ENCODE measurements around the gene ADAM23.

- TF ChIP-seq RXRA (IDR thresholded peaks at IDR 0.05) (no peak), YY1 (IDR thresholded peaks at IDR 0.05) (no peak)
- TF ChIP-seq, protein P1, sequence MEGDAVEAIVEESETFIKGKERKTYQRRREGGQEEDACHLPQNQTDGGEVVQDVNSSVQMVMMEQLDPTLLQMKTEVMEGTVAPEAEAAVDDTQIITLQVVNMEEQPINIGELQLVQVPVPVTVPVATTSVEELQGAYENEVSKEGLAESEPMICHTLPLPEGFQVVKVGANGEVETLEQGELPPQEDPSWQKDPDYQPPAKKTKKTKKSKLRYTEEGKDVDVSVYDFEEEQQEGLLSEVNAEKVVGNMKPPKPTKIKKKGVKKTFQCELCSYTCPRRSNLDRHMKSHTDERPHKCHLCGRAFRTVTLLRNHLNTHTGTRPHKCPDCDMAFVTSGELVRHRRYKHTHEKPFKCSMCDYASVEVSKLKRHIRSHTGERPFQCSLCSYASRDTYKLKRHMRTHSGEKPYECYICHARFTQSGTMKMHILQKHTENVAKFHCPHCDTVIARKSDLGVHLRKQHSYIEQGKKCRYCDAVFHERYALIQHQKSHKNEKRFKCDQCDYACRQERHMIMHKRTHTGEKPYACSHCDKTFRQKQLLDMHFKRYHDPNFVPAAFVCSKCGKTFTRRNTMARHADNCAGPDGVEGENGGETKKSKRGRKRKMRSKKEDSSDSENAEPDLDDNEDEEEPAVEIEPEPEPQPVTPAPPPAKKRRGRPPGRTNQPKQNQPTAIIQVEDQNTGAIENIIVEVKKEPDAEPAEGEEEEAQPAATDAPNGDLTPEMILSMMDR (IDR thresholded peaks at IDR 0.05; ENCODE audit: low read depth, low read length, missing input control), result no peak
Observed at GRCh38 chr2:206531996-206532543, 88.7 kb downstream of the ADAM23 start.

All from liver (tissue), 3 donors.